HG03039 (cell line): ENCODE data around the gene PDIA5.

ENCODE experiments used
- ATAC-seq: cut with Tn5 transposase; IDR thresholded peaks from one replicate; pipeline ENCODE4 v1.9.1; 2021; ENCODE audit warnings: mild to moderate bottlenecking, moderate library complexity; ENCODE audit not compliant: unreplicated experiment

Gene PDIA5

GRCh38 chr3:123066896-123067688 lies at the start of gene PDIA5:
Gene PDIA5, plus strand, starts transcription at chr3:123067025. Its CDS starts 140 bp downstream, at chr3:123067165.
- ATAC-seq, result peak; percentile 89

- ATAC-seq, result no peak
These were observed 48.1 kb upstream of the PDIA5 start for GRCh38 chr3:123018683-123019082.

- no peak for ATAC-seq
These were observed 47.7 kb upstream of the PDIA5 start for GRCh38 chr3:123019161-123019560.

- no peak for ATAC-seq
These were observed 47.2 kb upstream of the PDIA5 start for GRCh38 chr3:123019591-123019990.

- ATAC-seq, result no peak
These were observed 46.1 kb upstream of the PDIA5 start for GRCh38 chr3:123020709-123021108.

- no peak for ATAC-seq
These were observed 45.4 kb upstream of the PDIA5 start for GRCh38 chr3:123021388-123021787.

- ATAC-seq, result no peak
These were observed 44.8 kb upstream of the PDIA5 start for GRCh38 chr3:123021996-123022510.

GRCh38 chr3:123024056-123024455 lies 42.8 kb upstream of the PDIA5 start:
- ATAC-seq, result no peak

GRCh38 chr3:123025642-123026521 lies 40.9 kb upstream of the PDIA5 start:
- no peak for ATAC-seq

- no peak for ATAC-seq
These were observed 40.1 kb upstream of the PDIA5 start for GRCh38 chr3:123026565-123027291.

GRCh38 chr3:123027292-123028232 lies 39.3 kb upstream of the PDIA5 start, which contains the start of gene SEMA5B:
Gene SEMA5B, minus strand, starts transcription at chr3:123027763. Its CDS starts 66,500 bp downstream, at chr3:122961263.
- ATAC-seq, result no peak

- ATAC-seq, result no peak
These were observed 38.5 kb upstream of the PDIA5 start for GRCh38 chr3:123028233-123028828.

GRCh38 chr3:123031051-123031450 lies 35.8 kb upstream of the PDIA5 start:
- no peak for ATAC-seq

GRCh38 chr3:123032057-123032456 lies 34.8 kb upstream of the PDIA5 start:
- ATAC-seq, result no peak

GRCh38 chr3:123034120-123034519 lies 32.7 kb upstream of the PDIA5 start:
- ATAC-seq, result no peak

- no peak for ATAC-seq
These were observed 31.8 kb upstream of the PDIA5 start for GRCh38 chr3:123034996-123035395.

GRCh38 chr3:123036352-123037014 lies 30.3 kb upstream of the PDIA5 start:
- no peak for ATAC-seq

- ATAC-seq, result no peak
These were observed 29.8 kb upstream of the PDIA5 start for GRCh38 chr3:123037015-123037375.

- ATAC-seq, result no peak
These were observed 28.1 kb upstream of the PDIA5 start for GRCh38 chr3:123038751-123039150.
